HL-60 (cell line): ENCODE data around the gene NFASC.

Source experiments
- TF ChIP-seq, protein P1 (sequence below): IDR thresholded peaks from one replicate; pipeline ENCODE4 v1.5.1; 2011; ENCODE audit warnings: low read length, control low read depth, inconsistent platforms; ENCODE audit not compliant: insufficient read depth
- TF ChIP-seq, protein P2 (sequence below): IDR thresholded peaks from 2 replicates; pipeline ENCODE4 v1.6.1; 2012; ENCODE audit warnings: low read depth; ENCODE audit not compliant: insufficient replicate concordance

DNA sequence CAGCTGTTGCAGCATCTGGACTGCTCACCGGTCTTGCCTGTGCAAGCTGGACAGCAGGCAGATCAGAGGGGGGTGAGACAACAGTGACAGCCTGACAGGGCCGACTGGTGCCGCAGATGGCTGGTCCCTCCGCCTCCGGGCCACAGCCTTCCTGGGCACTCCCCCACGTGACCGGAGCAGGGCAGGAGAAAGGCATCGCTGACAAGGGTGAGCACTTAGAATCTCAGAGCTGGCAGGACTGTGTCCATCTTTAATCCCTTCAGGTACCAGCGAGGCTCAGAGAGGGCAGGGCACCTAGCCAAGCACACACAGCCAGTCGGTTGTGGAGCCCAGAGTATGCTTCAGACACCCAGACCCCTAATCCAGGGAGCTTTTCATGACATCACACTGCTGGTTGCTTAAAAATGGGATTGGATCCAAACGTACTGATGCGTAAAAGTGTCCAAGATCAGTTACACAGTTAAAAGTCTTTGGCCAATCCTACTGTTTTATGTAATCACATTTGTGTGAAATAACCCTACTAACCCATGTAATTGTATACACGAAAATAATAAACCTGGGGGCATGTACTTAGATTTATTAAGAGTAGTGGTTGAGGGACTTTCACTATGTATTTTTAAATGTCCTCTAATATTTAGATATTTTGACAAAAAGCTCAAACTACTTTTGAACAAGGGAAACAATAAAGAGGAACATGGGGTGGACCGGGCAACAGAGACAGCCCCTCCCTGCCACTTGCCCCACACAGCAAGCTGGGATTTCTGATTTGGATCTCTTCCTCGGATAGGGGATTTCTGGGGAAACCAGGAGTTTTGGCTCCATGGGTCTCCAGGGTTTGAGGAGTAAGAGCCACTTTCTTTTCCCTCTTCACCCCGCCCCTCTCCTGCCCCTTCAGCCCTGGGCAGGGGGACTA, 171.6 kb downstream of the NFASC start:
- TF ChIP-seq, protein P1, sequence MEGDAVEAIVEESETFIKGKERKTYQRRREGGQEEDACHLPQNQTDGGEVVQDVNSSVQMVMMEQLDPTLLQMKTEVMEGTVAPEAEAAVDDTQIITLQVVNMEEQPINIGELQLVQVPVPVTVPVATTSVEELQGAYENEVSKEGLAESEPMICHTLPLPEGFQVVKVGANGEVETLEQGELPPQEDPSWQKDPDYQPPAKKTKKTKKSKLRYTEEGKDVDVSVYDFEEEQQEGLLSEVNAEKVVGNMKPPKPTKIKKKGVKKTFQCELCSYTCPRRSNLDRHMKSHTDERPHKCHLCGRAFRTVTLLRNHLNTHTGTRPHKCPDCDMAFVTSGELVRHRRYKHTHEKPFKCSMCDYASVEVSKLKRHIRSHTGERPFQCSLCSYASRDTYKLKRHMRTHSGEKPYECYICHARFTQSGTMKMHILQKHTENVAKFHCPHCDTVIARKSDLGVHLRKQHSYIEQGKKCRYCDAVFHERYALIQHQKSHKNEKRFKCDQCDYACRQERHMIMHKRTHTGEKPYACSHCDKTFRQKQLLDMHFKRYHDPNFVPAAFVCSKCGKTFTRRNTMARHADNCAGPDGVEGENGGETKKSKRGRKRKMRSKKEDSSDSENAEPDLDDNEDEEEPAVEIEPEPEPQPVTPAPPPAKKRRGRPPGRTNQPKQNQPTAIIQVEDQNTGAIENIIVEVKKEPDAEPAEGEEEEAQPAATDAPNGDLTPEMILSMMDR: no peak
- TF ChIP-seq, protein P2, sequence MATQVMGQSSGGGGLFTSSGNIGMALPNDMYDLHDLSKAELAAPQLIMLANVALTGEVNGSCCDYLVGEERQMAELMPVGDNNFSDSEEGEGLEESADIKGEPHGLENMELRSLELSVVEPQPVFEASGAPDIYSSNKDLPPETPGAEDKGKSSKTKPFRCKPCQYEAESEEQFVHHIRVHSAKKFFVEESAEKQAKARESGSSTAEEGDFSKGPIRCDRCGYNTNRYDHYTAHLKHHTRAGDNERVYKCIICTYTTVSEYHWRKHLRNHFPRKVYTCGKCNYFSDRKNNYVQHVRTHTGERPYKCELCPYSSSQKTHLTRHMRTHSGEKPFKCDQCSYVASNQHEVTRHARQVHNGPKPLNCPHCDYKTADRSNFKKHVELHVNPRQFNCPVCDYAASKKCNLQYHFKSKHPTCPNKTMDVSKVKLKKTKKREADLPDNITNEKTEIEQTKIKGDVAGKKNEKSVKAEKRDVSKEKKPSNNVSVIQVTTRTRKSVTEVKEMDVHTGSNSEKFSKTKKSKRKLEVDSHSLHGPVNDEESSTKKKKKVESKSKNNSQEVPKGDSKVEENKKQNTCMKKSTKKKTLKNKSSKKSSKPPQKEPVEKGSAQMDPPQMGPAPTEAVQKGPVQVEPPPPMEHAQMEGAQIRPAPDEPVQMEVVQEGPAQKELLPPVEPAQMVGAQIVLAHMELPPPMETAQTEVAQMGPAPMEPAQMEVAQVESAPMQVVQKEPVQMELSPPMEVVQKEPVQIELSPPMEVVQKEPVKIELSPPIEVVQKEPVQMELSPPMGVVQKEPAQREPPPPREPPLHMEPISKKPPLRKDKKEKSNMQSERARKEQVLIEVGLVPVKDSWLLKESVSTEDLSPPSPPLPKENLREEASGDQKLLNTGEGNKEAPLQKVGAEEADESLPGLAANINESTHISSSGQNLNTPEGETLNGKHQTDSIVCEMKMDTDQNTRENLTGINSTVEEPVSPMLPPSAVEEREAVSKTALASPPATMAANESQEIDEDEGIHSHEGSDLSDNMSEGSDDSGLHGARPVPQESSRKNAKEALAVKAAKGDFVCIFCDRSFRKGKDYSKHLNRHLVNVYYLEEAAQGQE: no peak
